ENCODE results near the gene CTSW. TPM values are rescaled to one million over a fixed set of nuclear protein-coding genes. Genes with fewer than 3 reads are reported as not detected.

CTSW gene
- total RNA-seq, 2 experiments from 2014 or later, result 124 to 126 TPM

DNA sequence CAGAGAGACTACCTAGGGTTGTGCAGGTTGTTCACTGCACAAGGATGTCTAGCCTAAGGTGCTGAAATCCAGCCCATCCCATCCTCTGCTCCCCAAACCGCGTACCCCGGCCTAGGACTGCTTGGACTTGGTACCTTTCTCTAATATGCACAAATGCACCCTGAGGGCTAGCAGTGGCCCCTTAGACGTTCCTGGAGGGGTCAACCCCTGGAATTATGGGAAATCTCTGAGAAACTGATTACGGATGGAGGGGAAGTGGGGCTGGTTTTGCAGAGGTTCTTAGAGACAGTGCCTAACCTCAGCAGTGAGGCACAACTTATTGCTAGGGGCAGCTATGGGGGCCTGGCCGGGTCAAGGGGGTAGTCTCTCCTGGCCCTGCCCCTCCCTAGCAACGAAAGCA is 36.8 kb downstream of the CTSW start:
- Mint-ChIP-seq H3K27ac (peak overlapping the region; percentile 13), H3K4me3 (peak overlapping the region; percentile 92), H3K4me1 (ENCODE audit: low read depth) (peaks cover 29% of the 10 kb centered on the region), H3K36me3 (ENCODE audit: low read depth) (peaks cover 12% of the 10 kb centered on the region), H3K9me3 (no peaks in the 10 kb centered on the region), H3K27me3 (no peaks in the 10 kb centered on the region)
- intact Hi-C loops (cut with micrococcal nuclease), result no loop called here
- ATAC-seq, result no peak
- no peak for TF ChIP-seq CTCF (IDR thresholded peaks at IDR 0.05)
- ChIA-PET POLR2A (interaction anchor here (1.1 to 2.9 kb wide), 3 partner anchors 15 to 27 kb away, joined by 3 to 20 read pairs (median 6); partner anchors contain the start of genes CCDC85B and FIBP), CTCF (interaction anchor here (0.8 to 2.5 kb wide), 4 partner anchors 15 to 32 kb away, joined by 3 to 12 read pairs (median 4); partner anchors contain the start of gene CCDC85B)
- no peak for DNase-seq

DNA sequence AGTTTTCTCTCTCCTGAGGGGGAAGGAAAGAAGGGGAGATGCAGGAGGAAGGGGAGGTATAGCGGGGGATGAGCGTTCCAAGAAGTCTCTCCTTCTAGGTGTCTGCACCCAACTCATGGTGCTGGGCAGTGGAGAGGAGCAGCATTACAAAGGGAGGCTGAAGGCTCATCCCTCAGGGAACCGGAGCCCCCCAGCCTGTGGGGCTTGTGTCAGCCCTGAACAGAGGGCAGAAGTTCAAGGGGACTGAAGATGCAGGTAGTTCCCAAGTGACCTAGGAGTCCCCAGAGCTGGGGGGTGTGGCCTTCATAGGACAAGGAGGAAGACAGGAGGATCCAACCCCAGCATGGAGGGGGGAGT is 37.4 kb downstream of the CTSW start:
- Mint-ChIP-seq H3K36me3 (ENCODE audit: low read depth) (peaks cover 14% of the 10 kb centered on the region), H3K27me3 (no peaks in the 10 kb centered on the region), H3K4me1 (ENCODE audit: low read depth) (peaks cover 28% of the 10 kb centered on the region), H3K9me3 (no peaks in the 10 kb centered on the region), H3K4me3 (peak overlapping the region; percentile 92), H3K27ac (no peak overlapping the region)
- ChIA-PET CTCF (interaction anchor here (1.4 to 2.5 kb wide), 2 partner anchors 27 to 29 kb away, joined by 7 to 12 read pairs; partner anchors contain the start of genes CCDC85B and FIBP), POLR2A (interaction anchor here (1.3 to 2.9 kb wide), 5 partner anchors 8 to 27 kb away, joined by 5 to 20 read pairs (median 11); partner anchors contain the start of genes CCDC85B, FIBP and FOSL1)
- intact Hi-C loops (cut with micrococcal nuclease), result no loop called here
- no peak for TF ChIP-seq CTCF (IDR thresholded peaks at IDR 0.05)
- DNase-seq (no peak), ATAC-seq (no peak)

- DNase-seq (no peak), ATAC-seq (no peak)
- intact Hi-C loops (cut with micrococcal nuclease), result no loop called here
- peak overlapping the region; percentile 87 for H3K27ac Mint-ChIP-seq
- peaks cover 30% of the 10 kb centered on the region for H3K4me1 Mint-ChIP-seq (ENCODE audit: low read depth)
- ChIA-PET CTCF (interaction anchor here (0.9 to 2.5 kb wide), 7 partner anchors 17 to 206 kb away, joined by 3 to 12 read pairs (median 3); partner anchors contain the start of genes CCDC85B, FIBP, KAT5 and MUS81), POLR2A (interaction anchor here (0.8 to 2.9 kb wide), 12 partner anchors 9 to 71 kb away, joined by 3 to 20 read pairs (median 5); partner anchors contain the start of genes CCDC85B, FIBP and FOSL1)
- H3K4me3 Mint-ChIP-seq, result peak overlapping the region; percentile 92
- no peak for TF ChIP-seq CTCF (IDR thresholded peaks at IDR 0.05)
- no peaks in the 10 kb centered on the region for H3K9me3 Mint-ChIP-seq
- H3K27me3 Mint-ChIP-seq, result no peaks in the 10 kb centered on the region
- peaks cover 19% of the 10 kb centered on the region for H3K36me3 Mint-ChIP-seq (ENCODE audit: low read depth)
These were observed 38.0 kb downstream of the CTSW start for GRCh38 chr11:65917434-65918210.

GRCh38 chr11:65918211-65919140 is 38.8 kb downstream of the CTSW start, which contains the start of gene C11orf68:
Gene C11orf68 (minus strand): TSS chr11:65919062. CDS start chr11:65919031, 31 bp downstream.
- DNase-seq, result no peak
- CTCF ChIA-PET, result interaction anchor here (0.9 to 2.5 kb wide), 7 partner anchors 17 to 207 kb away, joined by 3 to 12 read pairs (median 3); partner anchors contain the start of genes CCDC85B, FIBP, KAT5 and MUS81
- POLR2A ChIA-PET, result interaction anchor here (0.8 to 2.9 kb wide), 13 partner anchors 9 to 70 kb away, joined by 3 to 20 read pairs (median 5); partner anchors contain the start of genes CCDC85B, FIBP and FOSL1
- Mint-ChIP-seq H3K4me3 (peak within 1 kb of the TSS; percentile 92), H3K4me1 (ENCODE audit: low read depth) (peaks cover 32% of the 10 kb centered on the region), H3K27ac (peak within 1 kb of the TSS; percentile 87), H3K36me3 (ENCODE audit: low read depth) (peaks cover 22% of the 10 kb centered on the region), H3K9me3 (no peaks in the 10 kb centered on the region), H3K27me3 (no peaks in the 10 kb centered on the region)
- intact Hi-C loops (cut with micrococcal nuclease), result loop anchor here (1.0 kb wide), 1 partner anchor 43 kb away; the partner anchor contains the start of gene SART1
- TF ChIP-seq CTCF (IDR thresholded peaks at IDR 0.05), result no peak
- peak; percentile 8 for ATAC-seq
